SK-N-SH treated with all-trans-retinoic acid at 6 μM for 48 hours (cell line): Measurements from ENCODE around the gene RASA3.

ENCODE experiments used
- ARNTL ChIP-seq: fragments of 450-650 bp; formaldehyde crosslinking; IDR thresholded peaks from 2 replicates; pipeline ENCODE4 v1.5.0; 2020; ENCODE audit warnings: low read depth, mild to moderate bottlenecking, moderate library complexity, borderline replicate concordance
- BACH2 ChIP-seq: fragments of 250-450 bp; sonication (Bioruptor Pico); IDR thresholded peaks from 2 replicates; pipeline ENCODE4 v1.9.0; 2021; ENCODE audit warnings: mild to moderate bottlenecking, borderline replicate concordance
- CSDC2 ChIP-seq: fragments of 250-450 bp; sonication (Bioruptor Pico); IDR thresholded peaks from 2 replicates; pipeline ENCODE4 v1.5.0; 2020; ENCODE audit warnings: mild to moderate bottlenecking, moderate library complexity
- ESRRG ChIP-seq: fragments of 250-450 bp; sonication (Bioruptor Pico); IDR thresholded peaks from 2 replicates; pipeline ENCODE4 v1.6.1; 2021; ENCODE audit warnings: mild to moderate bottlenecking
- RARB ChIP-seq: fragments of 250-450 bp; sonication (Bioruptor Pico); IDR thresholded peaks from 2 replicates; pipeline ENCODE4 v1.8.0; 2021; ENCODE audit warnings: mild to moderate bottlenecking, moderate library complexity
- SNAI2 ChIP-seq: fragments of 250-450 bp; sonication (Bioruptor Pico); IDR thresholded peaks from 2 replicates; pipeline ENCODE4 v1.5.0; 2020; ENCODE audit warnings: mild to moderate bottlenecking, moderate library complexity
- ZFP3 ChIP-seq: fragments of 250-450 bp; sonication (Bioruptor Pico); IDR thresholded peaks from 2 replicates; pipeline ENCODE4 v1.5.0; 2020; ENCODE audit warnings: mild to moderate bottlenecking, moderate library complexity
- TF ChIP-seq, protein P1 (sequence below): fragments of 250-450 bp; sonication (Bioruptor Pico); IDR thresholded peaks from 2 replicates; pipeline ENCODE4 v1.5.1; 2021; ENCODE audit warnings: mild to moderate bottlenecking, moderate library complexity
- TF ChIP-seq, protein P2 (sequence below): fragments of 250-450 bp; sonication (Bioruptor Pico); IDR thresholded peaks from 2 replicates; pipeline ENCODE4 v1.8.0; 2021; ENCODE audit warnings: low read depth, mild to moderate bottlenecking, moderate library complexity, borderline replicate concordance
- TF ChIP-seq, protein P3 (sequence below): fragments of 250-450 bp; sonication (Bioruptor Pico); IDR thresholded peaks from 2 replicates; pipeline ENCODE4 v1.8.0; 2020; ENCODE audit warnings: mild to moderate bottlenecking, moderate library complexity, borderline replicate concordance

DNA sequence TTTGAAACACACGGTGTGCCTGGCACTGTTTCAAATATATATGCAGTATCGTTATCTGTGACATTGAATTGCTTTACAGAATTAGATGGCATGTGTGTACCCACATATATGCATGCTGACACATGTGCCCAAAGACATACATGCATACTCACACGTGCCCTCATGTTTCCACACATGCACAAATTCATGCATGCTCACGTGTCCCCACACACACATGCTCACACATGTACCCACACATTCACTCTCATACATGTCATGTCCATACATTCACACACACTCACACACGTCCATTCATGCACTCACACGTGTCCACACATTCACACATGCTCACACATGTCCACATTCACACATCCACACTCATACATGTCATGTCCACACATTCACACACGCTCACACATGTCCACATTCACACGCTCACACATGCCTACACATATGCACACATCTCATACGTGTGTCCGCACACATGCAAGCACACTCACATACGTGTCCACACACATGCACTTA lies 140.7 kb downstream of the RASA3 start:
- TF ChIP-seq ESRRG (no peak), ZFP3 (CRISPR knock-in tag) (no peak), BACH2 (CRISPR knock-in tag) (no peak), SNAI2 (CRISPR knock-in tag) (no peak), RARB (CRISPR knock-in tag) (no peak), ARNTL (no peak), CSDC2 (no peak)
- TF ChIP-seq, protein P1, sequence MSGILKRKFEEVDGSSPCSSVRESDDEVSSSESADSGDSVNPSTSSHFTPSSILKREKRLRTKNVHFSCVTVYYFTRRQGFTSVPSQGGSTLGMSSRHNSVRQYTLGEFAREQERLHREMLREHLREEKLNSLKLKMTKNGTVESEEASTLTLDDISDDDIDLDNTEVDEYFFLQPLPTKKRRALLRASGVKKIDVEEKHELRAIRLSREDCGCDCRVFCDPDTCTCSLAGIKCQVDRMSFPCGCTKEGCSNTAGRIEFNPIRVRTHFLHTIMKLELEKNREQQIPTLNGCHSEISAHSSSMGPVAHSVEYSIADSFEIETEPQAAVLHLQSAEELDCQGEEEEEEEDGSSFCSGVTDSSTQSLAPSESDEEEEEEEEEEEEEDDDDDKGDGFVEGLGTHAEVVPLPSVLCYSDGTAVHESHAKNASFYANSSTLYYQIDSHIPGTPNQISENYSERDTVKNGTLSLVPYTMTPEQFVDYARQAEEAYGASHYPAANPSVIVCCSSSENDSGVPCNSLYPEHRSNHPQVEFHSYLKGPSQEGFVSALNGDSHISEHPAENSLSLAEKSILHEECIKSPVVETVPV (CRISPR knock-in tag) = no peak
- TF ChIP-seq, protein P2, sequence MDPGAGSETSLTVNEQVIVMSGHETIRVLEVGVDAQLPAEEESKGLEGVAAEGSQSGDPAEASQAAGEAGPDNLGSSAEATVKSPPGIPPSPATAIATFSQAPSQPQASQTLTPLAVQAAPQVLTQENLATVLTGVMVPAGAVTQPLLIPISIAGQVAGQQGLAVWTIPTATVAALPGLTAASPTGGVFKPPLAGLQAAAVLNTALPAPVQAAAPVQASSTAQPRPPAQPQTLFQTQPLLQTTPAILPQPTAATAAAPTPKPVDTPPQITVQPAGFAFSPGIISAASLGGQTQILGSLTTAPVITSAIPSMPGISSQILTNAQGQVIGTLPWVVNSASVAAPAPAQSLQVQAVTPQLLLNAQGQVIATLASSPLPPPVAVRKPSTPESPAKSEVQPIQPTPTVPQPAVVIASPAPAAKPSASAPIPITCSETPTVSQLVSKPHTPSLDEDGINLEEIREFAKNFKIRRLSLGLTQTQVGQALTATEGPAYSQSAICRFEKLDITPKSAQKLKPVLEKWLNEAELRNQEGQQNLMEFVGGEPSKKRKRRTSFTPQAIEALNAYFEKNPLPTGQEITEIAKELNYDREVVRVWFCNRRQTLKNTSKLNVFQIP (CRISPR knock-in tag) = no peak
- TF ChIP-seq, protein P3, sequence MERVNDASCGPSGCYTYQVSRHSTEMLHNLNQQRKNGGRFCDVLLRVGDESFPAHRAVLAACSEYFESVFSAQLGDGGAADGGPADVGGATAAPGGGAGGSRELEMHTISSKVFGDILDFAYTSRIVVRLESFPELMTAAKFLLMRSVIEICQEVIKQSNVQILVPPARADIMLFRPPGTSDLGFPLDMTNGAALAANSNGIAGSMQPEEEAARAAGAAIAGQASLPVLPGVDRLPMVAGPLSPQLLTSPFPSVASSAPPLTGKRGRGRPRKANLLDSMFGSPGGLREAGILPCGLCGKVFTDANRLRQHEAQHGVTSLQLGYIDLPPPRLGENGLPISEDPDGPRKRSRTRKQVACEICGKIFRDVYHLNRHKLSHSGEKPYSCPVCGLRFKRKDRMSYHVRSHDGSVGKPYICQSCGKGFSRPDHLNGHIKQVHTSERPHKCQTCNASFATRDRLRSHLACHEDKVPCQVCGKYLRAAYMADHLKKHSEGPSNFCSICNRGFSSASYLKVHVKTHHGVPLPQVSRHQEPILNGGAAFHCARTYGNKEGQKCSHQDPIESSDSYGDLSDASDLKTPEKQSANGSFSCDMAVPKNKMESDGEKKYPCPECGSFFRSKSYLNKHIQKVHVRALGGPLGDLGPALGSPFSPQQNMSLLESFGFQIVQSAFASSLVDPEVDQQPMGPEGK (CRISPR knock-in tag) = no peak
